GM19324 (cell line): ENCODE data around the gene ZNF726.
"Not testable (repeated sequence)": the region's sequence is repeated elsewhere in the genome, so short reads cannot be mapped to it uniquely, and the experiment has no call there.

ENCODE experiments used
- ATAC-seq: cut with Tn5 transposase; IDR thresholded peaks from one replicate; pipeline ENCODE4 v1.9.1; 2021; ENCODE audit warnings: mild to moderate bottlenecking, moderate library complexity; ENCODE audit not compliant: unreplicated experiment, low FRiP score

ZNF726 gene

DNA sequence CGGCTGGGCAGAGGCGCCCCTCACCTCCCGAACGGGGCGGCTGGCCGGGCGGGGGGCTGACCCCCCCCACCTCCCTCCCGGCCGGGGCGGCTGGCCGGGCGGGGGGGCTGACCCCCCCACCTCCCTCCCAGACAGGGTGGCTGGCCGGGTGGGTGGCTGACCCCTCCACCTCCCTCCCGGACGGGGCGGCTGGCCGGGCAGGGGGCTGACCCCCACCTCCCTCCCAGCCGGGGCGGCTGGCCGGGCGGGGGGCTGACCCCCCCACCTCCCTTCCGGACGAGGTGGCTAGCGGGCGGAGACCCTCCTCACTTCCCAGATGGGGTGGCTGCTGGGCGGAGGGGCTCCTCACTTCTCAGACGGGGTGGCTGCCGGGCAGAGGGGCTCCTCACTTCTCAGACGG lies 22.3 kb downstream of the ZNF726 start:
- not testable (repeated sequence) for ATAC-seq

DNA sequence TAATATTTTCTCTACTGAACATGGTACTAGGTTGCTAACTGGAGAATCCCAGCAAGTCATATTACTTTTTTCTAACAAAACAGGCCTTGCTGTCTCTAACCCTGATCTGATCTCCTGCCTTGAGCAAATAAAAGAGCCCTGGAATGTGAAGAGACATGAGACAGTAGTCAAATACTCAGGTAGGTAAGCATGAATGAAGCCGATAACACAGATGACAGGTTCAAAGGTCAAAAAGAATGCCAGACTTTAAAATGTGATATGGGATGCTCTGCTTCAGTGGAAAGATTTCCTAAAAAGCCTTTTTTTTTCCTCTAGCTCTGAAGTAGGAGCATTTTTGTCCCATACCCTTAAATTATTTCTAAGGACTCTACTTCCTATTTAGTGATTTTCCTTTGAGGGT lies 28.7 kb downstream of the ZNF726 start:
- ATAC-seq = no peak

DNA sequence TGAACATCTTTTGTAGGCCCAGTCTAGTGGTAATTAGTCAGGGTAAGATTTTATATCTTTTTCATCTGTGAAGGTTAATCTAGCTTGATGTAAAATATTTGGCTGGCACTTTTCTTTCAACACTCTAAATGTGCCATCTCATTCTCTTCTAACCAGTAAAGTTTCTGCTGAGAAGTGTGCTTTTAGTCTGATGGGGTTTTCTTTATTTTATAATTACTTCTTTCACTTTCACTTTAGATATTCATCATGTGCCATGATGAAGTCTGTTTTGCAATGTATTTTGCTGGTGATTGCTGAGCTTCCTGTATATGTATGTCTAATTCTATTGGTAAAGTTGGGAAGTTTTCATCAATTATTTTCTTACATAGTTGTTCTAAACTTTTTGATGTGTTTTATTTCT lies 31.9 kb downstream of the ZNF726 start:
- no peak for ATAC-seq

- ATAC-seq = no peak
Observed at GRCh38 chr19:23949611-23950010, 34.9 kb downstream of the ZNF726 start.

GRCh38 chr19:23956051-23956450 lies 41.4 kb downstream of the ZNF726 start:
- ATAC-seq = no peak

GRCh38 chr19:23957660-23958281 lies 43.1 kb downstream of the ZNF726 start:
- no peak for ATAC-seq

DNA sequence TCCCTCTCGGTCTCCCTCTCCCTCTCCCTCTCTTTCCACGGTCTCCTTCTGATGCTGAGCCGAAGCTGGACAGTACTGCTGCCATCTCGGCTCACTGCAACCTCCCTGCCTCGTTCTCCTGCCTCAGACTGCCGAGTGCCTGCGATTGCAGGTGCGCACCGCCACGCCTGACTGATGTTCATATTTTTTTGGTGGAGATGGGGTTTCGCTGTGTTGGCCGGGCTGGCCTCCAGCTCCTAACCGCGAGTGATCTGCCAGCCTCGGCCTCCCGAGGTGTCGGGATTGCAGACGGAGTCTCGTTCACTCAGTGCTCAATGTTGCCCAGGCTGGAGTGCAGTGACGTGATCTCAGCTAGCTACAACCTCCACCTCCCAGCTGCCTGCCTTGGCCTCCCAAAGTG lies 48.7 kb downstream of the ZNF726 start:
- not testable (repeated sequence) for ATAC-seq

DNA sequence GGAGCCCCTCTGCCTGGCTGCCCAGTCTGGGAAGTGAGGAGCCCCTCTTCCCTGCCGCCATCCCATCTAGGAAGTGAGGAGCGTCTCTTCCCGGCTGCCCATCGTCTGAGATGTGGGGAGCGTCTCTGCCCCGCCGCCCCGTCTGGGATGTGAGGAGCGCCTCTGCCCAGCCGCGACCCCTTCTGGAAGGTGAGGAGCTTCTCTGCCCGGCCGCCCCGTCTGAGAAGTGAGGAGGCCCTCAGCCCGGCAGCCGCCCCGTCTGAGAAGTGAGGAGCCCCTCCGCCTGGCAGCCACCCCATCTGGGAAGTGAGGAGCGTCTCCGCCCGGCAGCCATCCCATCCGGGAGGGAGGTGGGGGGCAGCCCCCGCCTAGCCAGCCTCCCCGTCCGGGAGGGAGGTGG lies 49.2 kb downstream of the ZNF726 start:
- not testable (repeated sequence) for ATAC-seq

DNA sequence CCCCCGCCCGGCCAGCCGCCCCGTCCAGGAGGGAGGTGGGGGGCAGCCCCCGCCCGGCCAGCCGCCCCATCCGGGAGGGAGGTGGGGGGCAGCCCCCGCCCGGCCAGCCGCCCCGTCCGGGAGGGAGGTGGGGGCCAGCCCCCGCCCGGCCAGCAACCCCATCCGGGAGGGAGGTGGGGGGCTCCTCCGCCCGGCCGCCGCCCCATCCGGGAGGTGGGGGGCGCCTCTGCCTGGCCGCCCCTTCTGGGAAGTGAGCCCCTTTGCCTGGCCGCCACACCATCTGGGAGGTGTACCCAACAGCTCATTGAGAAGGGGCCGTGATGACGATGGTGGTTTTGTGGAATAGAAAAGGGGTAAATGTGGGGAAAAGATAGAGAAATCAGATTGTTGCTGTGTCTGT lies 49.6 kb downstream of the ZNF726 start:
- not testable (repeated sequence) for ATAC-seq

DNA sequence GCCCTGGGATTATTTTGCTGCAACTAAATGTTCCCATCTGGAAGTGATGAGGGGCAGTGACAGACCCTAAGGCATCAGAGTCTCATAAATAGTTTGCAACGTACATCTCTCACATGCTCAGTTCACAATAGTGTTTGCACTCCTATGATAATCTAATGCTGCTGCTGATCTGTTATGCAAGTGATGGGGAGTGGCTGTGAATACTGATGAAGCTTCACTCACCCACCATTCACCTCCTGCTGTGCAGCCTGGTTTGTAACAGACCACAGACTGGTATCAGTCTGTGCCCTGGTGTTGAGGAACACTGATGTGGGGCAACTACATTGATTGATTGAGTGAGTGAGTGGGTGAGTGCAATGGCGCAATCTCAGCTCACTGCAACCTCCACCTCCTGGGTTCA lies 54.9 kb downstream of the ZNF726 start:
- ATAC-seq = no peak

DNA sequence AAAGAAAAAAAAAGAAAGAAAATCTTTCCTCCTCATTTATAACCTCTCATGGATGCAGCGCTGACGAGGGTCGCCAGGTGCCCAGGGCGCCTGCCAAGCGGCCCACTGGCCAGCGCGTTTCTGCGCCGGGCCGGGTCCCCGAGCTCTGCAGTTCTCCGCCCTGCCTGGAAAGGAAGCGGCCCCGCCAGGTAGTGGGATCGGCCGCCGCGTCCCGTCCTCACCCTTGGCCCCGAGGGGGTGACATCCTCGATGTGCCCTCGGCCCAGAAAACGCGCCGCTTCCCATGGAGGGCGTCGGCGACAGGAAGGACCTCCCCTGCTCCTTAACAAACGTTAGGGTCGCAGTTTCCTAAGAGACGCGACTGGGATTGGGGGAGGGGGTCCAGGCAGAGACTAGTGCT lies 56.9 kb downstream of the ZNF726 start:
- ATAC-seq = no peak

- ATAC-seq = no peak
Observed at GRCh38 chr19:23972161-23972560, 57.5 kb downstream of the ZNF726 start.

GRCh38 chr19:23974941-23975340 lies 60.3 kb downstream of the ZNF726 start:
- no peak for ATAC-seq

DNA sequence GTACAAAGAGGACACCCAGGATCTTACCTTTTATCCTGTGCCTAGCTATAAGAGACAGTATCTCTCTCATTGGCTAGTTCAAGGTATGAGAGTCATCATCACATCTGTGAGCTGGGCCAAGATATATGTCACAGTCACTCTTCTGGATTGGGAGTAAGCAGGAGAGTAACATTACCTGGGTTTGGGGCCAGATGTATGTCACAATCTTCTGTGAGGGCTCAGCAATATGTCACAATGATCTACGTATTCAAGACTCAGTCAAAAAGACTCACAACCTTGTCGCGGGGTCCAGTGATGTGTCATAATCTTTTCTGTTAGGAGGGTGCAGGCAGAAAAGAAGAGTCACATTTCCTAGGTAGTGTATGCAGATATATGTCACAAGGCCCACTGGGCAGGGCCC lies 61.9 kb downstream of the ZNF726 start:
- not testable (repeated sequence) for ATAC-seq

DNA sequence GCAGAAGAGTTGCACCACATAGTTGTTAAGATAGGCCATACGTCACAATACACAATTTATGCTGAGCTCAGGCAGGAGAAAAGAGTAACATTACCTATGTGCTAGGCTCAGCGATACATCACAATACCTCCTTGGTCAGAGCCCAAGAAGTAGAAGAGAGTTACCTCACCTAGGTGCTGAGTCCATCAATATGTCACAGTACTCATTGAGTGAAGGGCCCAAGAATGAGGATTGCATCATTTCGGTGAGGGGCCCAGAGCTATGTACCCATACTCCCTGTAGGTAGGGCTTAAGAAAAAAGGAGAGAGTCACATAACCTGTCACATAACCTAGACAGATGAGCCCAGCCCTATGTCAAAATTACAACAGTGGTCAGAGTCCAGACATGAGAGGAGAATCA lies 62.6 kb downstream of the ZNF726 start:
- not testable (repeated sequence) for ATAC-seq

GRCh38 chr19:23978068-23978467 lies 63.4 kb downstream of the ZNF726 start:
- ATAC-seq = no peak

DNA sequence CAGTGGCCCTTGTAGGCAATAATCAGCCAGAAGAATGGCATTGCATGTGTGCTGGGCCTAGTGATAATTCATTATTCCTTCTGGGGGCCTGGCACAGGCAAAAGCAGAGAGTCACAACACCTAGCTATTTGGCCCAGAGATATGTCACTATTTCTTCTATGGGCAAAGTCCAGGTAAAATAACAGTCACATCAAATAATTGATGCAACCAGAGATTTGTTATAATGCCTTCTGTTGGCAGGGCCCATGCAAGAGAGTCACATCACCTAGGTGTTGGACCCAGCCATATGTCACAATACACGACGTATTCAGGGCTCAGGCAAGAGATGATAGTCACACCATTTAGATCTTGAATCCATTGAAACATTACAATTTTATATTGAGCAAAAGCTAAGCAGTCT lies 66.1 kb downstream of the ZNF726 start:
- no peak for ATAC-seq

- ATAC-seq = no peak
Observed at GRCh38 chr19:23981863-23982262, 67.2 kb downstream of the ZNF726 start.

DNA sequence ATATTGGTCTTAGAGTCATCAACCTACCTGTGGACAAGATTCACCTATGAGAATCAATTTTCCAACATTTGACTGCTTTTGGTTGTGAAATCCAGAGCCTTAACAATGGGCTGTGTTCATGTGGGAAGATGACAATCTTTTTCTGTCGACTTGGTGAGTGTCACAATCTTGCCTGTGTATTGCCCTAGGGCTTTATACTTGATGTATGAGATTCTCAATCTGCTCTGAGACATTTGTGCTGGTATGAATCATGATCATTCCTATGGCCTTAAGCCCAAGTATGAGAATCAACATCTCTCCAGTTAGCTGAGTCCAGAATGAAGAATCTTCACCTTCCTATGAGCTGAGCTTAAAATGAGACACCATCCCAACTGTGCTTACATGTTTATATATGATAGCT lies 68.7 kb downstream of the ZNF726 start:
- ATAC-seq = no peak
